Left cardiac atrium (tissue), 4 donors: ENCODE results near the gene DHRS1. TPM values are rescaled to one million over a fixed set of nuclear protein-coding genes. Genes with fewer than 3 reads are reported as not detected.

Experiments
- ATAC-seq, 2 donors: fragments of 200-7000 bp; cut with Tn5 transposase; one replicate each; pipeline ENCODE4 v1.9.1; 2020; ENCODE audit warnings: mild to moderate bottlenecking in 2 of 2, moderate library complexity in 2 of 2
- DNase-seq: peaks from one replicate; pipeline ENCODE4 v3.0.0-alpha.2; 2020
- intact Hi-C, 2 donors: fragments of 100-400 bp; cut with DNase I; formaldehyde crosslinking; loops; one replicate each; pipeline versions ENCODE4 v1.14.1 to v1.15.1; 2022 to 2023
- total RNA-seq, 2 donors: library from RNA; stranded (reverse); fragmentation: NEBNext Ultra II Directional; extraction: Animal tissue kit (Norgen Biotek cat#: 25700); gene quantifications; one replicate each; pipeline ENCODE4 v1.2.1, GENCODE V29; 2021
- donor health status: DM: no; HTN: yes; CAD: no.
- donor health status: DM: no; HTN: yes; CAD: no; lungs with severe emphysema.
- donor health status: DM: yes; HTN: yes; CAD: no.
- donor health status: Dilated cardiomyopathy.

DHRS1 gene
- total RNA-seq, 2 donors from 2014 or later: 7.9 to 8.4 TPM

GRCh38 chr14:24312736-24313507 lies 13.3 kb upstream of the DHRS1 start:
- no peak for DNase-seq
- intact Hi-C loops: no loop called here
- no peak for ATAC-seq

DNA sequence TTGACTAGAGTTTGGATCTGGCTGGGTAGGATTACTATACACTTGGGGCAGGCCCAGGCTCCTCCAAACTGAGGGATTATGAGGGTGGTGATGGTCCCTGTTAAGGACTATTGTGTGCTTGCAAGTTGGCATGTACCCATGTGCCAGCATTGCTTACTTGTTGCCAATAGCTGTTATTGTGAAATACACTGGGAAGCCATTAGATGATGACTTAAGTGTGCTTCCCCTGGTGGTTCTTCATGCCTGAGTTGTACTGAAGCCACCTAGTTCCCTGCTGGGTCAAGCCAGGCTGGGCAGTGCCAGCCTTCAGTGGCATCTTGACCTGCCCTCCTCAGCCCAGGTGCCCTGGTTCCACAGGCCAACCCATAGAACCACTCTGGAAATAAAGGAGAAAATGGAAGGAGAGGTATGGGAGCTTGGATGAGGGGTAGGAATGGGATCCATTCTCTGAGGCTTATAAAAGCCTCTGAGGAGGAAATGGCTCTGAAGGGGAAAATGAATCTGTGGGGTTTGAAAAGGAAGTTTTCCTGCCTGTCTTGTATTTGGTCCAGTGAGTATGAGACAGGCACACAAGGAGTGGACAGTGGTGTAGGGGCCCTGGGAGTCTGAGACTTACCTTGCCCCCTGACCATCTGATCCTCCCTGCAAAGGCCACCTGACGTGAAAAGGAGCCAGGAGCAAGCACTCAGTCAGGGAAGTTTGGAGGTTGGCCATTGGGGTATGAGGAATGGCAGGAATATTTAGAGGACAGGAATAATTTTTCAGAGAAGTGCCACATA lies 12.4 kb upstream of the DHRS1 start:
- no peak for DNase-seq
- intact Hi-C loops: no loop called here
- ATAC-seq: no peak

DNA sequence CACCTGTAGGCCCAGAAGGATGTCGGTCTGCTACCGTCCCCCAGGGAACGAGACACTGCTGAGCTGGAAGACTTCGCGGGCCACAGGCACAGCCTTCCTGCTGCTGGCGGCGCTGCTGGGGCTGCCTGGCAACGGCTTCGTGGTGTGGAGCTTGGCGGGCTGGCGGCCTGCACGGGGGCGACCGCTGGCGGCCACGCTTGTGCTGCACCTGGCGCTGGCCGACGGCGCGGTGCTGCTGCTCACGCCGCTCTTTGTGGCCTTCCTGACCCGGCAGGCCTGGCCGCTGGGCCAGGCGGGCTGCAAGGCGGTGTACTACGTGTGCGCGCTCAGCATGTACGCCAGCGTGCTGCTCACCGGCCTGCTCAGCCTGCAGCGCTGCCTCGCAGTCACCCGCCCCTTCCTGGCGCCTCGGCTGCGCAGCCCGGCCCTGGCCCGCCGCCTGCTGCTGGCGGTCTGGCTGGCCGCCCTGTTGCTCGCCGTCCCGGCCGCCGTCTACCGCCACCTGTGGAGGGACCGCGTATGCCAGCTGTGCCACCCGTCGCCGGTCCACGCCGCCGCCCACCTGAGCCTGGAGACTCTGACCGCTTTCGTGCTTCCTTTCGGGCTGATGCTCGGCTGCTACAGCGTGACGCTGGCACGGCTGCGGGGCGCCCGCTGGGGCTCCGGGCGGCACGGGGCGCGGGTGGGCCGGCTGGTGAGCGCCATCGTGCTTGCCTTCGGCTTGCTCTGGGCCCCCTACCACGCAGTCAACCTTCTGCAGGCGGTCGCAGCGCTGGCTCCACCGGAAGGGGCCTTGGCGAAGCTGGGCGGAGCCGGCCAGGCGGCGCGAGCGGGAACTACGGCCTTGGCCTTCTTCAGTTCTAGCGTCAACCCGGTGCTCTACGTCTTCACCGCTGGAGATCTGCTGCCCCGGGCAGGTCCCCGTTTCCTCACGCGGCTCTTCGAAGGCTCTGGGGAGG lies 11.3 kb upstream of the DHRS1 start, which contains the start of gene LTB4R:
Gene LTB4R, plus strand, starts transcription at position 857 of the 959 bp plus-strand sequence. CDS start 4,150 bp downstream, outside the sequence.
- peak; percentile 82 for DNase-seq
- intact Hi-C loops: no loop called here
- ATAC-seq: peak; percentile 87 to 90

DNA sequence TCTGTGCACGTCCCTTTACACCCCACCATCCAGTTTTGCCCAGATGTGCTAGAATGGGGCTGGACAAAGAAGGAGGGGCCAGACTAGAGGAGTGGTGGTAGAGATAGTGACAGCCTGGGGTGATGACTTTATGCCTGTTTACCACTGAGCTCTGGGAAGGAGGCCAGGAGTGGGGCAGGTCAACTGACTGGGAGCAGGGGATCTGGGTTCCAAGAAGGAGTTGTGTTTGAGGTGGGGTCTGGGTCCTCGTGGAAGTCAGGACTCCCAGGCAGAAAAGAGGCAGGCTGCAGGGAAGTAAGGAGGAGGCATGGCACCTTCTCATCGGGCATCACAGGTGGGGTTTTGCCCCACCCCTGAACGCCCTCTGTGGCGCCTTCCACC lies 10.7 kb upstream of the DHRS1 start:
- DNase-seq (no peak), ATAC-seq (no peak)
- intact Hi-C loops: no loop called here

DNA sequence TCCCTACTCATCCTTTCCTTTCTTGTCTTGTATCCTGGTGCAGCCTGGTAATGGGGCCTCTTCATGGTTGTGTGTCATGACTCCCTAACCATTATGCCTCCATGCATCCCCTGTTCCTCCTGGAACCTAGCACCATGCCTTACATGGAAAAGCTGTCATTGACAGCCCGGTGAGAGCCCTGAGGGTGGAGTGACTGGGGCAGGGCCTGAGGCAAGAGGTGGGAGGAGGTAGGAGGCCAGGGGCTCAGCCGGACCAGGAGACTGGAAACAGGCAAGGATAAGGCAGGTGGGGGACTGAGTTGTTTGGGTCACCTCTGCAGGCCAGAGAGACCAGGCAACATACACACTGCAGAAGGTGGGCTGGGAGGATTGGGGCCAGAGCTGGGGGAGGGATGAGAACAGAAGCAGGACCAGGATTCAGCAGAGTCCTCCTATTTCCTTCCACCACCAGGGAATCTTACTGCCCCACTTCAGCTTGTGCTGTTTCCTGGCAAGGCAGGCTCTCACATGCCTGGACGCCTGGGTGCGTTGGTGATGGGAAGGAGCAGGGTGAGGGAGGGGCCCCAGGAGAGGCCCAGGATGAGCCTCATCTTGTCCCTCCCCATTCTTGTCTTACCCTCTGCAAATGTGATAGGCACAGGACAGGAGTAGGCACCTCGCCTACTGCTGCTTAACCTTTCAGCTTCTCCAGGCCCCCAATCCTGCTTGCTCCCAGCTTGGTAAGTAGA lies 10.1 kb upstream of the DHRS1 start, which contains the start of gene LTB4R2:
Gene LTB4R2, plus strand, starts transcription at position 603 of the 727 bp plus-strand sequence. CDS start 525 bp downstream, outside the sequence.
- ATAC-seq: no peak
- intact Hi-C loops: no loop called here
- DNase-seq: no peak

GRCh38 chr14:24308342-24309124 lies 9.0 kb upstream of the DHRS1 start:
- ATAC-seq: no peak
- intact Hi-C loops: no loop called here
- DNase-seq: no peak

DNA sequence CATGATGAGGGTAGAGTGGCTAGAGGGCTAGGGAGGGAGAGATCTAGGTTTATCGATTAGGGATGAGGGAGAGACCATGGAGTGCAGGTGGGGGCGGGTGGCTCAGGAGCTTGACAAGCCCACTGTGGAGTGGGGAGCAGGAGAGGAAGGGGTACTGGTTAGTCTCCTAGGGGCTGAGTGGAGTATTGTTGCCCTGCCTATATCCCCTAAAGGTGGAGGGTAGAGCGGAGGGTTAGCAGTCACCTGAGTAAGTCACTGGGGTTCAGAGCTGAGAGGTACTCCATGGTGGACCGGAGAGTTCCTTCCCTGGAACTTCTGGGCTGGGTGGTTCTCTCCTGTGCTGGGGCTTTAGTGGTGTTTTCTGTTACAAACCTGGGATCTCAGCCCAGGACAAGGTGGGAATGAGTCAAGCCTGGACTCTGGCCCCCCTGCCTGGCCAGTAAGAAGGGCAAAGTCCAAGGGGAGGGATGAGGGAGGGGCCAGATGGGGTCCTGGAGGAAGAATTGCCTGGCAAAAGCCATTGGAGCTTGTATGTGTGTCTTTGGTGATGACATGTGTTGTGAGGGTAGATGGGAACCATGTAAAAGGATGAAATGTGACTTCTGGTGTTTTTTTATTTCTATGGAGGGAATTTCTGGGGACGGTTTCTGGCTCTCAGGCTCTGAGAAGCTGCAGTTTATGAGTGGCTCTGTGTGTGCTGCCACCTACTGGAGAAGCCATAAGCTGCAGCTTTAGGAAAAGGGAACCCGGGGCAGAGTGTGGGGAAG lies 8.2 kb upstream of the DHRS1 start, which contains the start of gene CIDEB:
Gene CIDEB, minus strand, starts transcription at position 403 of the 767 bp plus-strand sequence. Its CDS starts 119 bp downstream, at position 284.
- ATAC-seq (peak in 1 of 2 donors; percentile 5), DNase-seq (peak; percentile 55)
- intact Hi-C loops: no loop called here

GRCh38 chr14:24307156-24307574 lies 7.6 kb upstream of the DHRS1 start:
- no peak for ATAC-seq
- no peak for DNase-seq
- intact Hi-C loops: no loop called here

GRCh38 chr14:24304019-24304387 lies 4.4 kb upstream of the DHRS1 start:
- ATAC-seq (no peak), DNase-seq (no peak)
- intact Hi-C loops: no loop called here

GRCh38 chr14:24300326-24300980 lies 873 bp upstream of the DHRS1 start:
- no peak for DNase-seq
- no peak for ATAC-seq
- intact Hi-C loops: no loop called here

GRCh38 chr14:24298892-24299254 lies 707 bp downstream of the DHRS1 start:
- intact Hi-C loops: no loop called here
- no peak for DNase-seq
- ATAC-seq: peak in 1 of 2 donors; percentile 24

- intact Hi-C loops: no loop called here
- DNase-seq (no peak), ATAC-seq (peak in 1 of 2 donors; percentile 9)
Measured at GRCh38 chr14:24297190-24297964, 2.2 kb downstream of the DHRS1 start.

DNA sequence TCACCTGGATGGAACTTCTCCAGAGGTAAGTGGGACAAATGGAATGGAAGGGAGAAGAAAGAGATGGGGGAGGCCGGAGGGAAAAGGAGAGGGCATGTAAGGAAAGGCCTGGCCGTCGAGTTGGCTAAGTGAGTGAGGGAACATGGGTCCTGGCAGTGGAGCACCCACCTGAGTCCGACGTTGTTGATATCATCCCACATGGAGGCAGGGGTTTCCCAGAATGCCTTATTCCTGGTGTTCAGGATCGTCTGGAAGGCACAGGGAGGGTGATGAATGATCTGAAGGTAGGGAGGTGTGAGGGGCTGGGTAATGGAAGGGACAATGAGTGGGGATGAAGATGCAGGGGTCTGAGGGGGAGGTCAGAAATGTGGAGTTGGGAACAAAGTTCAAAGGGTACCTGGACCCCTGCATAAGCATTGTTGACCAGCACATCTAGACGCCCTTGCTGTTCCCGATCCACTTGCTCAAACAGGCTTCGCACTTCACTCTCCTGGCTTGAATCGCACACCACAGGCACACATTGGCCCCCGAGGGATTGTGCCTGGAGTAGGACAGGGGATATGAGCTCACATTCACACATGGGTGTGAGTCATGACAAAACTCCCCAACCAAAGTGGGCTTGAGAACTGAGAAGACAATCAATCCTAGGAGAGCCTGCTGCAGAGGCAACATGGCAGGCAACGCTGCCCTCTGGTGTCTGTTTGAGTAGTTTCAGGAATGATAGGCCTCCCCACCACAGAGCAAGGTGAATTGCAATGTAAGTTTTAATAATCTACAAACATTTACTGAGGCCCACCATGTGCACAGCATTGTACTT lies 3.0 kb downstream of the DHRS1 start:
- intact Hi-C loops: loop anchor here in 1 of 2 donors (1.0 kb wide), 1 partner anchor 53 kb away; no protein-coding TSS in a partner anchor

DNA sequence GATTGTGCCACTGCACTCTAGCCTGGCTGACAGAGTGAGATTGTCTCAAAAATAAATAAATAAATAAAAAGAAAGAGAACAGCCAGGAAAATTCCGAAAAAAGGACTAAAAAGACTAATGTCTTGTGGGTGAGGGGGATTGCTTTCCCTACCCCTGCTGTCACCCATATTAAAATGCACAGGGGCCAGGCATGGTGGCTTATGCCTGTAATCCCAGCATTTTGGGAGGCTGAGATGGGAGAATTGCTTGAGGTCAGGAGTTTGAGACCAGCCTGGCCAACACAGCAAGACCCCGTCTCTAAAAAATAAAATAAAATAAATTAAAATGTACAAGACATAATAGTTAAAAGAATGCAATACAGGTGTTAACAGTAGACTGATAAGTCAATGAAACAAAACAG lies 6.1 kb downstream of the DHRS1 start:
- intact Hi-C loops: no loop called here
- no peak for ATAC-seq
- no peak for DNase-seq

More for the DNA sequence above, 3.0 kb downstream of the DHRS1 start:
- DNase-seq (peak; percentile 69), ATAC-seq (peak; percentile 55 to 71)
